CD14-positive monocyte (primary cell): ENCODE data around the gene TUBB2A. TPM values are rescaled to one million over a fixed set of nuclear protein-coding genes. Genes with fewer than 3 reads are reported as not detected.
"Not testable (repeated sequence)": the region's sequence is repeated elsewhere in the genome, so short reads cannot be mapped to it uniquely, and the experiment has no call there.

Experiments
- DNase-seq, 3 donors: peaks; one replicate each; pipeline ENCODE4 v3.0.0-alpha.2; 2011 to 2022
- H2AFZ ChIP-seq: 2 replicates; pipeline ENCODE4 v1.6.0; 2012; ENCODE audit warnings: mild to moderate bottlenecking, low read depth, low read length, inconsistent platforms; ENCODE audit not compliant: insufficient read depth, poor library complexity, severe bottlenecking
- H3K27ac ChIP-seq, 2 donors: 1 replicate in 1 of 2; 2 replicates in 1 of 2; pipeline ENCODE4 v1.5.1; 2012 to 2013; ENCODE audit warnings: low read length in 2 of 2, control low read depth in 1 of 2, inconsistent platforms in 1 of 2, low read depth in 1 of 2, mild to moderate bottlenecking in 1 of 2
- H3K27me3 ChIP-seq, 2 donors: one replicate each; pipeline versions ENCODE4 v1.6.0 to v1.6.1; 2011 to 2013; ENCODE audit warnings: low read length in 2 of 2; ENCODE audit not compliant: control insufficient read depth in 2 of 2, insufficient read depth in 2 of 2
- H3K36me3 ChIP-seq, 2 donors: replicated peaks in 1 of 2; 1 replicate in 1 of 2; 2 replicates in 1 of 2; pipeline versions ENCODE4 v1.5.1 to v1.6.1; 2012 to 2013; ENCODE audit warnings: low read length in 2 of 2, control low read depth in 1 of 2, inconsistent platforms in 1 of 2, mild to moderate bottlenecking in 1 of 2; ENCODE audit not compliant: insufficient read depth in 2 of 2, control insufficient read depth in 1 of 2
- H3K4me1 ChIP-seq, 2 donors: 1 replicate in 1 of 2; 2 replicates in 1 of 2; pipeline versions ENCODE4 v1.5.1 to v1.6.1; 2012 to 2013; ENCODE audit warnings: low read length in 2 of 2, control low read depth in 1 of 2, inconsistent platforms in 1 of 2, mild to moderate bottlenecking in 1 of 2, moderate library complexity in 1 of 2; ENCODE audit not compliant: insufficient read depth in 2 of 2, control insufficient read depth in 1 of 2
- H3K4me2 ChIP-seq: replicated peaks from 2 replicates; pipeline ENCODE3; 2012; ENCODE audit warnings: low read length, moderate library complexity, mild to moderate bottlenecking; ENCODE audit not compliant: poor library complexity, severe bottlenecking; ENCODE audit errors: extremely low read depth
- H3K4me3 ChIP-seq, 3 experiments: fragments of 200-600 bp in 1 of 3; sonication (generic) in 1 of 3; replicated peaks in 1 of 3; 1 replicate in 2 of 3; 2 replicates in 1 of 3; pipeline ENCODE4 v1.5.1; 2011 to 2013; ENCODE audit warnings: low read length in 3 of 3, mild to moderate bottlenecking in 3 of 3, control low read depth in 2 of 3, low read depth in 2 of 3, inconsistent platforms in 1 of 3, moderate library complexity in 1 of 3
- H3K79me2 ChIP-seq: 2 replicates; pipeline ENCODE4 v1.6.0; 2012; ENCODE audit warnings: mild to moderate bottlenecking, control low read depth, inconsistent platforms, low read length, moderate library complexity; ENCODE audit not compliant: insufficient read depth
- H3K9ac ChIP-seq: 2 replicates; pipeline ENCODE4 v1.6.0; 2017; ENCODE audit warnings: low read length, mild to moderate bottlenecking; ENCODE audit not compliant: insufficient read depth, poor library complexity, severe bottlenecking
- H3K9me3 ChIP-seq, 2 donors: replicated peaks in 1 of 2; 1 replicate in 1 of 2; 2 replicates in 1 of 2; pipeline versions ENCODE4 v1.5.1 to v1.6.1; 2012 to 2013; ENCODE audit warnings: low read length in 2 of 2, control low read depth in 1 of 2; ENCODE audit not compliant: control insufficient read depth in 1 of 2, insufficient read depth in 1 of 2
- H4K20me1 ChIP-seq: 2 replicates; pipeline ENCODE4 v1.6.0; 2012; ENCODE audit warnings: mild to moderate bottlenecking, low read length, control low read depth, moderate library complexity; ENCODE audit not compliant: insufficient read depth
- H3K27ac Mint-ChIP-seq, 7 donors: one replicate each; pipeline ENCODE4 v1.8.0; 2020; ENCODE audit warnings: mild to moderate bottlenecking in 7 of 7, mixed read lengths in 7 of 7, moderate library complexity in 6 of 7, inconsistent platforms in 2 of 7
- H3K27me3 Mint-ChIP-seq, 3 donors: one replicate each; pipeline ENCODE4 v1.8.0; 2021 to 2022; ENCODE audit warnings: low read depth in 3 of 3, mild to moderate bottlenecking in 3 of 3, mixed read lengths in 3 of 3, moderate library complexity in 3 of 3, inconsistent platforms in 1 of 3
- H3K36me3 Mint-ChIP-seq, 2 donors: one replicate each; pipeline ENCODE4 v1.8.0; 2020; ENCODE audit warnings: mixed read lengths in 2 of 2, inconsistent platforms in 1 of 2, mild to moderate bottlenecking in 1 of 2
- H3K4me1 Mint-ChIP-seq: one replicate; pipeline ENCODE4 v1.8.0; 2020; ENCODE audit warnings: mild to moderate bottlenecking, mixed read lengths
- H3K4me3 Mint-ChIP-seq, 2 donors: one replicate each; pipeline ENCODE4 v1.8.0; 2020; ENCODE audit warnings: mild to moderate bottlenecking in 2 of 2, mixed read lengths in 2 of 2, moderate library complexity in 1 of 2
- H3K9me3 Mint-ChIP-seq, 7 donors: one replicate each; pipeline ENCODE4 v1.8.0; 2020 to 2022; ENCODE audit warnings: mixed read lengths in 7 of 7, mild to moderate bottlenecking in 6 of 7, moderate library complexity in 6 of 7, inconsistent platforms in 2 of 7
- WGBS: methylation state at CpG from one replicate; pipeline ENCODE4 v1.1.5; 2013; ENCODE audit warnings: missing lambda C conversion rate; ENCODE audit not compliant: insufficient coverage; 5-methylcytosine and 5-hydroxymethylcytosine counted together
- intact Hi-C, 2 donors: fragments of 100-400 bp; cut with micrococcal nuclease; formaldehyde crosslinking; loops; one replicate each; pipeline versions ENCODE4 v1.15.0 to v1.15.1; 2023
- polyA plus RNA-seq, 3 donors: library from polyadenylated mRNA; depleted of rRNA in 1 of 3; unstranded in 2 of 3; stranded (reverse) in 1 of 3; fragments of 300-500 nt in 2 of 3; fragments of >200 nt in 1 of 3; fragmentation: Illumina TruSeq in 2 of 3; gene quantifications; 1 replicate in 2 of 3; 2 replicates in 1 of 3; pipeline ENCODE4 v1.2.3, GENCODE V29; 2012 to 2021
- TF ChIP-seq, protein P1 (sequence below): fragments of 200-600 bp; IDR thresholded peaks from one replicate; pipeline ENCODE4 v1.8.0; 2022; ENCODE audit warnings: antibody characterized with exemption, mild to moderate bottlenecking

TUBB2A gene
- polyA plus RNA-seq, 3 donors, result 2.4 to 74.3 (median 4.2) TPM

DNA sequence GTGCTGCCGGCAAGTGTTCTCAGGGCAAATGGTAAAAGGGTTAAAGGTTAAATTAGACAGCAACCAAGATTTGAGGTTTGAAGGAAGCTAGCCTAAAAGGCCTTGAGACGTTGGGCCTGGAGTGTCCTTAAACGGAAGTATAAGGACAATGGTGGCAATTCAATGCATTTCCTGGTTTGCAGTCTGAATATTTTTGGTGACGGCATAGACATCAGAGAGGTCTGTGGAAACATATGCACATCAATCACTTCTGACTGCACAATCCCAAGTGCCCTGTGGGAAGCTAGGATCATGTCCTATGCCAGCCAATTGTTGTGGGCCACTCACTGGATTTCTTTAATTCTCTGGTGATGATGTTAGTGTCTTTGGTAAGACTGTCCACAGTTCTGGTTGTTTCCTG, 25.7 kb upstream of the TUBB2A start:
- no peaks in the 10 kb centered on the region for H3K36me3 ChIP-seq
- no peaks in the 10 kb centered on the region for H4K20me1 ChIP-seq
- no peak overlapping the region for H3K4me3 ChIP-seq
- H3K4me1 ChIP-seq, result no peaks in the 10 kb centered on the region
- DNase-seq, result no peak
- intact Hi-C loops, result no loop called here
- H2AFZ ChIP-seq, result no peak overlapping the region
- H3K27ac ChIP-seq, result no peak overlapping the region
- TF ChIP-seq, protein P1, sequence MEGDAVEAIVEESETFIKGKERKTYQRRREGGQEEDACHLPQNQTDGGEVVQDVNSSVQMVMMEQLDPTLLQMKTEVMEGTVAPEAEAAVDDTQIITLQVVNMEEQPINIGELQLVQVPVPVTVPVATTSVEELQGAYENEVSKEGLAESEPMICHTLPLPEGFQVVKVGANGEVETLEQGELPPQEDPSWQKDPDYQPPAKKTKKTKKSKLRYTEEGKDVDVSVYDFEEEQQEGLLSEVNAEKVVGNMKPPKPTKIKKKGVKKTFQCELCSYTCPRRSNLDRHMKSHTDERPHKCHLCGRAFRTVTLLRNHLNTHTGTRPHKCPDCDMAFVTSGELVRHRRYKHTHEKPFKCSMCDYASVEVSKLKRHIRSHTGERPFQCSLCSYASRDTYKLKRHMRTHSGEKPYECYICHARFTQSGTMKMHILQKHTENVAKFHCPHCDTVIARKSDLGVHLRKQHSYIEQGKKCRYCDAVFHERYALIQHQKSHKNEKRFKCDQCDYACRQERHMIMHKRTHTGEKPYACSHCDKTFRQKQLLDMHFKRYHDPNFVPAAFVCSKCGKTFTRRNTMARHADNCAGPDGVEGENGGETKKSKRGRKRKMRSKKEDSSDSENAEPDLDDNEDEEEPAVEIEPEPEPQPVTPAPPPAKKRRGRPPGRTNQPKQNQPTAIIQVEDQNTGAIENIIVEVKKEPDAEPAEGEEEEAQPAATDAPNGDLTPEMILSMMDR, result no peak
- peaks cover 2% of the 10 kb centered on the region for H3K4me1 Mint-ChIP-seq
- no peak overlapping the region for H3K4me2 ChIP-seq
- H3K27me3 ChIP-seq, result peaks cover 2 to 3% of the 10 kb centered on the region in 2 donors
- H3K27ac Mint-ChIP-seq, result no peak overlapping the region
- H3K79me2 ChIP-seq, result no peaks in the 10 kb centered on the region
- no peak overlapping the region for H3K9ac ChIP-seq
- H3K4me3 Mint-ChIP-seq, result no peak overlapping the region
- peaks cover 18 to 44% (median 23%) of the 10 kb centered on the region in 3 donors for H3K27me3 Mint-ChIP-seq
- WGBS, result 91% methylated on average over 3 of the region's 4 CpGs
- no peaks in the 10 kb centered on the region for H3K9me3 ChIP-seq
- no peaks in the 10 kb centered on the region for H3K36me3 Mint-ChIP-seq
- peaks cover 0 to 3% (median 0%) of the 10 kb centered on the region in 7 donors for H3K9me3 Mint-ChIP-seq

DNA sequence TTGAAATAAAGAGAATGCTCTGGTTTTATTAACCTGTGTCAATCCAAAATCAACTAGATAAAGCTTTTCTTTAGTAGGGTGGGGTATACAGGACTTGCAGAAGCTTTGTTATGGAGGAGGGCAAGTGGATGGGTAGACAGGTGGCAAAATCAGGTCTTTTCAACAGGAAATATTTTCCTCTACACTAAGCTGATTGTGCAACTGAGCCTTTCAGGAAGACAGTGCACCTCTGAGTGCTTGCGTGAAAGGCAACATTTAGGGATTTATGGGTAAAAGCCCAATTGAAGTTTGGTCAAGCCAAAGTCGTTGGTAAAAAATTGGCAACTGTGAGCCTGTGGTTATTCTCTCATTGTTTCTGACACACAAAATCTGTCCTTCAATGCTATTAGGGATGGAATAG, 23.8 kb upstream of the TUBB2A start:
- no peaks in the 10 kb centered on the region for H3K36me3 Mint-ChIP-seq
- peaks cover 2 to 3% of the 10 kb centered on the region in 2 donors for H3K27me3 ChIP-seq
- H3K4me1 Mint-ChIP-seq, result peaks cover 8% of the 10 kb centered on the region
- H3K27ac ChIP-seq, result no peak overlapping the region
- no peak overlapping the region for H3K9ac ChIP-seq
- H3K4me3 Mint-ChIP-seq, result peak overlapping the region in 1 of 2 donors; percentile 28
- peaks cover 0 to 3% (median 0%) of the 10 kb centered on the region in 7 donors for H3K9me3 Mint-ChIP-seq
- H3K79me2 ChIP-seq, result no peaks in the 10 kb centered on the region
- DNase-seq, result no peak
- H3K9me3 ChIP-seq, result no peaks in the 10 kb centered on the region
- no peak overlapping the region for H2AFZ ChIP-seq
- no peaks in the 10 kb centered on the region for H4K20me1 ChIP-seq
- intact Hi-C loops, result no loop called here
- TF ChIP-seq, protein P1, result no peak
- no peak overlapping the region for H3K4me2 ChIP-seq
- peaks cover 9 to 35% (median 16%) of the 10 kb centered on the region in 3 donors for H3K27me3 Mint-ChIP-seq
- H3K36me3 ChIP-seq, result no peaks in the 10 kb centered on the region
- no CpG with 5 or more reads among the region's 2 CpGs for WGBS
- H3K4me1 ChIP-seq, result peaks cover 0 to 4% of the 10 kb centered on the region in 2 donors
- no peak overlapping the region for H3K4me3 ChIP-seq
- H3K27ac Mint-ChIP-seq, result peak overlapping the region in 1 of 7 donors; percentile 40

DNA sequence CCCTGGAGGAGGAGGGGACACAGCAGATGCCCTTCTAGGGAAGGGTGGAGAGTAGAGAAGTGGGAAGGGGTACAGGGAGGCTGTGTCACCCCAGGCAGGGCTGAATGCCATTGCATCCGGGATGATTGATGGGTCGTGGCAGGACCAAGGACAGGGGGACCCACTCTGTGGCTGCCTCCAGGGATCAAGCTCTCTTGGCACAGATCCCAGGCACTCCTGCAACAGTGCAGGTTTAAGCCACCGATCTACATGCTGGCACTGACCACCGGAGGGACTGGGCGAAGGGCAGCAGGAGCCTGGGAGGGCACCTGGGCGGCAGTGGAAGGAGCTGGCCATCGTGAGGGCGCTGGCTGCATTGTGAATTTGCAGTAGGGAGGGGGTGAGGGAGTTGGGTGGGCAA, 22.6 kb upstream of the TUBB2A start:
- not testable (repeated sequence) for H4K20me1 ChIP-seq, H3K79me2 ChIP-seq, H3K27ac ChIP-seq, H3K4me1 ChIP-seq, H3K9ac ChIP-seq, H3K27me3 ChIP-seq, H3K4me3 ChIP-seq, H3K36me3 Mint-ChIP-seq, H3K9me3 Mint-ChIP-seq, H3K4me2 ChIP-seq, DNase-seq, H2AFZ ChIP-seq, H3K9me3 ChIP-seq, H3K36me3 ChIP-seq
- Mint-ChIP-seq H3K27me3 (peaks cover 10 to 28% (median 13%) of the 10 kb centered on the region in 3 donors), H3K4me3 (peak overlapping the region; percentile 58 to 71), H3K4me1 (peaks cover 14% of the 10 kb centered on the region), H3K27ac (peak overlapping the region in 1 of 7 donors; percentile 74)
- 60% methylated on average over 2 of the region's 8 CpGs for WGBS
- intact Hi-C loops, result loop anchor here in 1 of 2 donors (1.0 kb wide), 1 partner anchor 24 kb away; no protein-coding TSS in a partner anchor
